Activated CD4-positive, alpha-beta T cell treated with anti-CD3 and anti-CD28 coated beads for 36 hours (primary cell): ENCODE measurements around the gene TNS4. TPM values are rescaled to one million over a fixed set of nuclear protein-coding genes. Genes with fewer than 3 reads are reported as not detected.
A peak's percentile ranks its signal among the peaks of the same experiment; 100 is the strongest.

Experiments
- ATAC-seq: fragments of 200-7000 bp; cut with Tn5 transposase; one replicate; pipeline ENCODE4 v1.10.0; 2021; ENCODE audit warnings: mild to moderate bottlenecking, moderate library complexity
- CTCF ChIA-PET: fragments of 350-600 bp; sonication (Branson Sonifier 250); formaldehyde crosslinking; loops from one replicate; lab custom pipeline; 2021; ENCODE audit warnings: antibody characterized with exemption; lab: Charles Lee
- POLR2A ChIA-PET: fragments of 350-600 bp; sonication (Branson Sonifier 250); formaldehyde crosslinking; loops from one replicate; lab custom pipeline; 2021; ENCODE audit warnings: antibody characterized with exemption, inconsistent platforms; lab: Charles Lee
- DNase-seq: peaks from one replicate; pipeline ENCODE4 v3.0.0-alpha.2; 2020
- H3K27ac Mint-ChIP-seq: one replicate; pipeline ENCODE4 v1.8.0; 2021; ENCODE audit warnings: mixed read lengths
- H3K27me3 Mint-ChIP-seq: one replicate; pipeline ENCODE4 v1.8.0; 2021; ENCODE audit warnings: mixed read lengths
- H3K36me3 Mint-ChIP-seq: one replicate; pipeline ENCODE4 v1.8.0; 2021; ENCODE audit warnings: low read depth, mixed read lengths
- H3K4me1 Mint-ChIP-seq: one replicate; pipeline ENCODE4 v1.8.0; 2021; ENCODE audit warnings: mixed read lengths
- H3K4me3 Mint-ChIP-seq: one replicate; pipeline ENCODE4 v1.8.0; 2021; ENCODE audit warnings: mild to moderate bottlenecking, moderate library complexity, mixed read lengths
- H3K9me3 Mint-ChIP-seq: one replicate; pipeline ENCODE4 v1.8.0; 2021; ENCODE audit warnings: low read depth, mixed read lengths
- intact Hi-C, 2 experiments: fragments of 100-400 bp; cut with DNase I in 1 of 2; cut with micrococcal nuclease in 1 of 2; formaldehyde crosslinking; loops; one replicate each; pipeline versions ENCODE4 v1.14.2 to v1.15.1; 2022 to 2024; cut with DNase I, micrococcal nuclease
- total RNA-seq, 2 experiments: library from RNA; stranded (reverse); gene quantifications; one replicate each; pipeline ENCODE4 v1.2.3, GENCODE V29; 2021

TNS4 gene
- total RNA-seq, 2 experiments from 2014 or later = 10.8 to 12.8 TPM

DNA sequence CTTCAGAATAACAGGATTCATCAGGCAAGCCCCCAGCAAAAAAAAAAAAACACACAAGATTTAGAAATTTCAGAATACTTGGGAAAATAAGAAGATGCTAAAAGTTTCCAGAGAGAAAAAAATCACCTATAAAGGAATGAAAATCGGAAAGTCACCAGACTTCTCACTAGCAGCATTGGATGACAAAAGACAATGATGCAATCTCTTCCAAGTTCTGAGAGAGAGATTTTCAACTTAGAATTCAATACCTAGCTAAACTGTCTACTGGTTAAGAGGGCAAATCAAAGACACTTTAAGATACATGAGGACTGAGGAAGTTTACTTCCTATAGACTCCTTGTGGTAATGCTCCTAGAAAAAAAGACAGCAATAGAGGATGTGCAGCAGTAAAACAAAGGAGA, 23.9 kb upstream of the TNS4 start:
- ChIA-PET POLR2A (no interaction called here), CTCF (interaction anchor here (0.6 to 3.0 kb wide), 5 partner anchors 8 to 1863 kb away, joined by 3 to 10 read pairs (median 3); no protein-coding TSS in a partner anchor)
- peaks cover 20% of the 10 kb centered on the region for H3K9me3 Mint-ChIP-seq
- peaks cover 45% of the 10 kb centered on the region for H3K4me1 Mint-ChIP-seq
- H3K4me3 Mint-ChIP-seq = no peak overlapping the region
- ATAC-seq = no peak
- H3K27ac Mint-ChIP-seq = no peak overlapping the region
- intact Hi-C loops = no loop called here
- H3K36me3 Mint-ChIP-seq = peaks cover 51% of the 10 kb centered on the region
- DNase-seq = no peak
- no peaks in the 10 kb centered on the region for H3K27me3 Mint-ChIP-seq

DNA sequence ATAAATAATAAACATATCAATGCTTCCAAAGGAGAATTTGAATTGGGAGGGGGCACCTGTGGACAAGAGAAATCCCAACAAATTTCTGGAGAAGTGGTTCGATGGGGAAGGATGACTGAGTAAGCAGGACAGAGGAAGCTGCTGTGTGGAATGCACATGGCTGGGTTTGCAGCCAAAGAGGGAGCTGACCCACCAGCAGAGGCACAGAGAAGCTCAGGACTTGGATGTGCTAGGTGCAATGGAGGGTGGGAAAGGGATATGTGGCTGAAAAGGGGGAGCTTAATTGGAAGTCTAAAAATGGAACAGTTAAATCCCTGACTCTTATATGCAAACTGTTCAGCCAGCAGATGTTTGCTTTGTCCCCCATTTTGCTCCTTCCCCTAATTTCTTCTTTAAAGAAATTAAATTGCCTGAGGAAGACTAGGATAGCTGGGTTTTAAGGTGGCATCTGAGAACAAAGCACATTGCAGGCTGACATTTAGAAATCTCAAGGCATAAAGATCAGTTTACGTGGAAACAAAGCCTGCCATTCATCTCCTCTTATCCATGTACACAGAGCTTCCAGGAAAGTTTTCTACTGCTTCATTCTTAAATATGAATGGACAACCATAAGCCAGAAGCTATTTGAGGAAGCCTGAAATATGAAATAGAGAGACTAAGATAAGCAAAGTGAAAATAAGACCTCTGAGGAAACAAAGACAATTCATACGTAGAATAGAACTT, 23.0 kb upstream of the TNS4 start:
- CTCF ChIA-PET = interaction anchor here (0.6 to 3.0 kb wide), 5 partner anchors 8 to 305 kb away, joined by 3 to 10 read pairs (median 3); no protein-coding TSS in a partner anchor
- H3K27me3 Mint-ChIP-seq = no peaks in the 10 kb centered on the region
- no peak overlapping the region for H3K4me3 Mint-ChIP-seq
- DNase-seq (peak; percentile 2), ATAC-seq (no peak)
- H3K9me3 Mint-ChIP-seq = peaks cover 20% of the 10 kb centered on the region
- peaks cover 51% of the 10 kb centered on the region for H3K36me3 Mint-ChIP-seq
- peaks cover 36% of the 10 kb centered on the region for H3K4me1 Mint-ChIP-seq
- intact Hi-C loops = no loop called here
- POLR2A ChIA-PET = no interaction called here
- H3K27ac Mint-ChIP-seq = no peak overlapping the region

DNA sequence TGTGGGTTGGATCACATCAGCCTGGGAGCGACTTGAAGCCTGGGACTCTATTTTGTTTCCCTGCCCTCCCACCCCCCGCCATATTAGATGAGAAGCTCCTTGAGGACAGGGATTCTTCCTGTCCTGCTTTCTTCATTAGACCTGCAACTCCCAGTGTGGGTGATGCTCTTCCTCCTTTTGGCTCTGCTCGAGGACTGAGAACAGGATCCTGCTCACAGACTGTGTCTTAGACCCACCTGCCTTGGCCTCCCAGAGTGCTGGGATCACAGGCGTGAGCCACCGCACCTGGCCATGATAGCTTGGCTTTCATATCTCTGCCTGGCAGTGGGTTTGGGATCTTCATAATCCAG, 21.5 kb upstream of the TNS4 start:
- no peak for DNase-seq
- ATAC-seq = no peak
- H3K9me3 Mint-ChIP-seq = peaks cover 20% of the 10 kb centered on the region
- intact Hi-C loops = no loop called here
- no peak overlapping the region for H3K4me3 Mint-ChIP-seq
- peaks cover 55% of the 10 kb centered on the region for H3K36me3 Mint-ChIP-seq
- CTCF ChIA-PET = interaction anchor here (0.5 to 3.0 kb wide), 4 partner anchors 10 to 374 kb away, joined by 3 to 10 read pairs (median 4); no protein-coding TSS in a partner anchor
- POLR2A ChIA-PET = no interaction called here
- no peak overlapping the region for H3K27ac Mint-ChIP-seq
- peaks cover 39% of the 10 kb centered on the region for H3K4me1 Mint-ChIP-seq
- H3K27me3 Mint-ChIP-seq = no peaks in the 10 kb centered on the region

DNA sequence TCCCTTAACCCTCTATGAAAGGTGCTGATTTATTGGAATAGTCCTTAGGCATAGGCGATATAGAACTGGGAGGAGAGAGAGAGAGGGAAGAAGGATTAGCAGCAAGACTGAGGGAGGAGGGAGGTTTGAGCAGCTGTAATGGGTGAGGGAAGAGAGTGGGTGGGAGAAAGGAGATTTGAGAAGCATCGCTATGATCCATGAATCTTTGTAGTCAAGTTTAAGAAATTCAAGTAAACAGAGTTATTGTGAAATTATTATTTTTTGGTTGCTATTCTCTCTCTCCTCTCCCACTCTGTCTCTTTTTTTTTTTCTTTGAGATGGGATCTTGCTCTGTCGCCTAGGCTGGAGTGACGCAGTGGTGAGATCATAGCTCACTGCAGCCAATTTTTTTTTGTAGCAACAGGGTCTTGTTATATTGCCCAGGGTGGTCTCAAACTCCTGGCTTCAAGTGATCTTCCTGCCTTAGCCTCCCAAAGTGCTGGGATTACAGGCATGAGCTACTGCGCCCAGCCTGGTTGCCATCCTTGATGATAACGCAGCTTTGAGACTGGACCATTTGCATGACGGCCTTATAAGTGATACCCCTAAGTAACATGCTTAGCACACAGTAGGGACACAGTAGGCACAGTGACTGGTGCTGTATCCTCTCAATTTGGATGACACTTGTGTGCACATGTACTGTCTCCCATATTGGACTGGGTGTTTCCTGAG, 21.0 kb upstream of the TNS4 start:
- ChIA-PET POLR2A (no interaction called here), CTCF (interaction anchor here (0.5 to 3.0 kb wide), 3 partner anchors 10 to 373 kb away, joined by 3 to 10 read pairs (median 4); no protein-coding TSS in a partner anchor)
- Mint-ChIP-seq H3K4me1 (peaks cover 41% of the 10 kb centered on the region), H3K27ac (no peak overlapping the region), H3K9me3 (peaks cover 20% of the 10 kb centered on the region), H3K27me3 (no peaks in the 10 kb centered on the region), H3K36me3 (peaks cover 56% of the 10 kb centered on the region), H3K4me3 (no peak overlapping the region)
- ATAC-seq (no peak), DNase-seq (peak; percentile 1)
- intact Hi-C loops = no loop called here

DNA sequence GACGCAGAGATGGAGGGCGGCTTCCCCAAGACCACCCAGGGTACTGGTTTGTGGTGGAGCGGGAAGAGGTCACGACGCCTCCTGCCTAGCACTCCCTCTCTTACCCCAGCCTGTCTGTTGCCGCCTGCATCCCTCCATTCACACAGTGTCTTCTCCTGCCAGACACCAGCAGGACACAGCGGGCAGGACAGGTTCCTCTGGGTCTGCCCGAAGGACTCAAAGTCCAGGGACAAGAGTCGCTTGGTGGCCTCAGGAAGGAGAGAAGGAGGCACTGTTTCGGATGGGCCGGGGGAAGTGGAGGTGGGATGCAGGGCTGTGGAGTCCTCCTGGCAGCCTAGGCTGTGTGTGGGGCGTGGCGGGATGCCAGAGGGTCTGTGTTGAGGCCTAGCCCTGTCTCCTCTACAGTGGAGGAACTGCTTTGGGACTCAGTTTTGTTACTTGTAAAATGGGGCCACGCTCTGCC, 19.6 kb upstream of the TNS4 start:
- peaks cover 20% of the 10 kb centered on the region for H3K9me3 Mint-ChIP-seq
- ChIA-PET CTCF (interaction anchor here (1.4 to 5.2 kb wide), 3 partner anchors 8 to 16 kb away, joined by 4 to 35 read pairs (median 4); no protein-coding TSS in a partner anchor), POLR2A (no interaction called here)
- H3K4me1 Mint-ChIP-seq = peaks cover 55% of the 10 kb centered on the region
- intact Hi-C loops = no loop called here
- peaks cover 53% of the 10 kb centered on the region for H3K36me3 Mint-ChIP-seq
- H3K27ac Mint-ChIP-seq = no peak overlapping the region
- H3K4me3 Mint-ChIP-seq = no peak overlapping the region
- H3K27me3 Mint-ChIP-seq = no peaks in the 10 kb centered on the region
- ATAC-seq = no peak
- peak; percentile 4 for DNase-seq

DNA sequence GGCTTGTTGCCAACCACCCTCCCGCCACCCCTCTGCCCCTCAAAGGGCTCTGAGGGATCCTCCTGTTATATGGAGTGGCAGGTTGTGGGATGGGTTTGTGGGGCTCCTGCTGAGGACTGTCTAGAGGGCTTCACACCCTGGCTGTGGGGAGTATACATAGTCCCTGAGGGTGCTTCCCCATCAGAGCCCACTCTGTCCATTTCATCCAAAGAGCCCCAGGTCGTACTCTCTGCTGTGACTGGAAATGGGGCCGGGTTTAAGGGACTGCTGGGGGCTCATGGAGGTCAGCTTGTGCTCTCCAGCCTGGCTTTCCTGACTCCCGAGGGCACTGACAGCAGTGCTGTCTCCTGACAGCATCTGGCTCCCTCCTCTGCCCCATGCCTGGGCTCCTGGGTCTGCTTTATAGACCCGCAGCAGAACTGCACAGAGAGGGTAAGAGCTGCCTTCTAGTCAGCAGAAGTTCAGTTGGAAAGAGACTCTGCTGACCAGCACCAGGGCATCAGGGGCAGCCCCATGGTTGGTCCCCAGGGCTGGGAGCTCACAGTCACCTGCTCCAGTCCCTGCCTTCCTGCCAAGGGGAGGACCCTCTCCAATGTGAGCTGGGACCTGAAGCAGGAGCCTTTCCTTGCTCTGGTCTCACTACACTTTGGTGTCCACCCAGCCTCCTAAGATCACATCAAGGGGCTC, 17.8 kb upstream of the TNS4 start:
- Mint-ChIP-seq H3K4me1 (peaks cover 64% of the 10 kb centered on the region), H3K36me3 (peaks cover 38% of the 10 kb centered on the region), H3K9me3 (peaks cover 4% of the 10 kb centered on the region), H3K27ac (peak overlapping the region; percentile 45), H3K27me3 (no peaks in the 10 kb centered on the region), H3K4me3 (peak overlapping the region; percentile 76)
- intact Hi-C loops = no loop called here
- ChIA-PET CTCF (interaction anchor here (0.5 to 5.2 kb wide), 3 partner anchors 10 to 174 kb away, joined by 3 to 35 read pairs (median 4); no protein-coding TSS in a partner anchor), POLR2A (no interaction called here)
- ATAC-seq = no peak
- peak; percentile 5 for DNase-seq

DNA sequence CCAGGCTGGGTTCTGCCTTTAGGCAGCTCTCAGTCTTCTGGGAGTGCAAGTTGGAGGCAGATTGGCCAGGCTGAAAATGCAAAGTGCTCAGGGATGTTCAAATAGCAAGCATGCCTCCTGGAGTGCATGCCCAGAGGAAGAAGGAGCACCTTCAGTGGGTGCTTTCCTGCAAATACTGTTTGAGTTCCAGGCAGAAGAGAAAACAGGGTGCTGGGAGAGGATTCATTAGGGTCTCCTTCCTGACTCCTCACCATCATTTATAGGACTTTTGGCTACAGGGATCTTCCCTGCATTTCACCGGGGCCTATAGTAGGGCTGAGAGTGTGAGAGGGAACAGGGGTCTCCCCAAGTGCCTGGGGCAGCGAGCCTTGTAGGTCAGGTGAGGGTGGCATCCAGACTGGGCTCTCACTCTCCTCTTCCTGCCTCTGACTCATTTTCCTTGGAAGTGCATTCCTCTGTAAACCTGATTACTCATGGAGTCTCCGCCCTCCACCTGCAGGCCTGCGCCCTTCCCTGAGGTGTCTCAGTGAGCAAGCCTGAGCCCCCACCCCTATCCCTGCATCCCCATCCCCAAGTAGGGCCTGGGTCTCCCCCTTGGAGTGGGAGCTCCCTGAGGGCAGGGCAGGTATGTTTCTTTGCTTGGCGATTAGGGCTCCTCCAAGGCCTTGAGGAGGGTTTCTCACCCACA, 17.1 kb upstream of the TNS4 start:
- Mint-ChIP-seq H3K9me3 (no peaks in the 10 kb centered on the region), H3K4me3 (peak overlapping the region; percentile 76), H3K4me1 (peaks cover 64% of the 10 kb centered on the region), H3K27me3 (peaks cover 2% of the 10 kb centered on the region), H3K27ac (peak overlapping the region; percentile 58), H3K36me3 (peaks cover 32% of the 10 kb centered on the region)
- CTCF ChIA-PET = interaction anchor here (0.6 to 5.2 kb wide), 3 partner anchors 15 to 238 kb away, joined by 3 to 35 read pairs (median 4); no protein-coding TSS in a partner anchor
- peak; percentile 14 for DNase-seq
- POLR2A ChIA-PET = no interaction called here
- no peak for ATAC-seq
- intact Hi-C loops = no loop called here

DNA sequence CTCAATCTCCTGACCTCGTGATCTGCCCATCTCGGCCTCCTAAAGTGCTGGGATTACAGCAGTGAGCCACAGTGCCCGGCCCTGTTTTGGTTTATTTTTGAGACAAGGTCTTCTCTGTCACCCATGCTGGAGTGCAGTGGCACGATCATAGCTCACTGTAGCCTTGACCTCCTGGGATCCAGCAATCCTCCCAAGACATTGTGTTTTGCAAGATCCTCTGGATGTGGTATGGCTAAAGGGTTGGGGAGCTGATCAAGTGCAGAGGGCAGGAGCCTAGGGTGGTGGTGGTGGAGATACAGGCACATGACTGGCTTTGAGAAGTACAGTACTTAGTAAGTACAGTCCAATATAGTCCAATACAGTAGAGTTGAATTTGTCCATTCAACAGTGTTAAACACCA, 16.6 kb upstream of the TNS4 start:
- Mint-ChIP-seq H3K4me3 (peak overlapping the region; percentile 76), H3K27ac (peak overlapping the region; percentile 58), H3K27me3 (peaks cover 2% of the 10 kb centered on the region), H3K4me1 (peaks cover 64% of the 10 kb centered on the region), H3K36me3 (peaks cover 27% of the 10 kb centered on the region), H3K9me3 (no peaks in the 10 kb centered on the region)
- ChIA-PET CTCF (interaction anchor here (0.6 to 5.2 kb wide), 6 partner anchors 10 to 238 kb away, joined by 3 to 35 read pairs (median 4); no protein-coding TSS in a partner anchor), POLR2A (interaction anchor here (1.2 kb wide), 1 partner anchor 14 kb away, joined by 4 read pairs; no protein-coding TSS in a partner anchor)
- intact Hi-C loops = loop anchor here in 1 of 2 experiments (2.0 kb wide), 1 partner anchor 13 kb away; no protein-coding TSS in a partner anchor
- peak; percentile 9 for DNase-seq
- ATAC-seq = no peak

DNA sequence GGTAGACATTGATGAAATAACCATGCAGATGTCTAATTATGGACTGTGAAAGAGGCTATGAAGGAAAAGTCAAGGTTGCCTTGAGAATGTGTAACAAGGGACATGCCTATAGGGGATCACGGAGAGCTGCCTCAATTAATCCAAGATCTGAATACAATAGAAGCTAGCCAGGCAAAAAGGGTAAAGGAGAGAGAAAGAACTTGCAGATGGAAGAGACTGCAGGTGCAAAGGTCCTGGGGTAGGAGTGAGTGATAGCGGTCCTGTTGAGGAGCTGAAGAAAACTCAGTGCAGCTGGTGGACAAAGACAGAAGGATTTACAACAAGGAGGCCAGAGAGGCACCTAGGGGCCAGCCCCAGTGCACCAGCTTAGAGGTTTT, 15.9 kb upstream of the TNS4 start:
- H3K27ac Mint-ChIP-seq = peak overlapping the region; percentile 73
- H3K4me1 Mint-ChIP-seq = peaks cover 62% of the 10 kb centered on the region
- ChIA-PET POLR2A (interaction anchor here (1.2 kb wide), 1 partner anchor 15 kb away, joined by 4 read pairs; no protein-coding TSS in a partner anchor), CTCF (interaction anchor here (0.7 to 5.2 kb wide), 8 partner anchors 10 to 61 kb away, joined by 3 to 35 read pairs (median 4); no protein-coding TSS in a partner anchor)
- H3K36me3 Mint-ChIP-seq = peaks cover 25% of the 10 kb centered on the region
- H3K27me3 Mint-ChIP-seq = peaks cover 2% of the 10 kb centered on the region
- intact Hi-C loops = loop anchor here in 1 of 2 experiments (2.0 kb wide), 1 partner anchor 14 kb away; no protein-coding TSS in a partner anchor
- H3K9me3 Mint-ChIP-seq = no peaks in the 10 kb centered on the region
- ATAC-seq (no peak), DNase-seq (peak; percentile 22)
- peak overlapping the region; percentile 76 for H3K4me3 Mint-ChIP-seq

DNA sequence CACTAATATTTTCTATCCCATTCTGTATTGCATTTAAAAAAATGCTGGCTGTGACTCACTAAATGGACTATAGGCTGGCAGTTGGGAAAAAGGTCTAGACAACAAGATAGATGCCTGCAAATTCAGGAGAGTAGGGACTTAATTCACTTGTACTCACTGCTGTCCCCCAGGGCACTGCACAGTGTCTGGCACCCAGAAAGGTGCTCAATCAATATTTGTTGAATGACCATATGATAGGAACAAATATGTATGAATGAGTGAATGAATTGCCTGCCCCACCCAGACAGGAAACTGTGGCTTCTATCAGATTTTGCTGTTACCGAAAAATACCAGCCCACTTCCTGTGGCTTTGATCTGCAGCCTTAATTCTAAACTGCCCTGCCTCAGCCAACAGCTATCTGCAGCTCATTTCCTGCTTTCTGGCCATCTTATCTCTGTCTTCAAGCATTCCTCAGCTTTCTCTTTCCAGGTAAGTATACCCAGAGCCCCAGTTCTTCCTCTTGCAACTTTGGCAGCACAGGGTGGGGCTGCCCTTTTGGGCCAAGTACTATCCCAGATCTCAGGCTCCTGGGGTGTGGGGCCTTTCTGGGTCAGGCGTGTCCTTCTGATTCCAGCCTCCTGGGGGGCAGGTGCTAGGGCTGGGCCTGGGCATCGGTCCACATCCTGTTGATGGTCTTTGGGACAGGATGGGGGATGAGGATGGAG, 15.3 kb upstream of the TNS4 start:
- peaks cover 2% of the 10 kb centered on the region for H3K27me3 Mint-ChIP-seq
- peaks cover 19% of the 10 kb centered on the region for H3K36me3 Mint-ChIP-seq
- H3K4me1 Mint-ChIP-seq = peaks cover 57% of the 10 kb centered on the region
- no peaks in the 10 kb centered on the region for H3K9me3 Mint-ChIP-seq
- ChIA-PET POLR2A (interaction anchor here (0.7 to 1.2 kb wide), 2 partner anchors 15 to 16 kb away, joined by 4 to 7 read pairs; no protein-coding TSS in a partner anchor), CTCF (interaction anchor here (0.7 to 5.2 kb wide), 6 partner anchors 11 to 61 kb away, joined by 3 to 35 read pairs (median 4); no protein-coding TSS in a partner anchor)
- DNase-seq (peak; percentile 77), ATAC-seq (peak; percentile 76)
- peak overlapping the region; percentile 76 for H3K4me3 Mint-ChIP-seq
- H3K27ac Mint-ChIP-seq = peak overlapping the region; percentile 73
- intact Hi-C loops = loop anchor here (1.0 to 2.0 kb wide), 5 partner anchors 14 to 44 kb away; no protein-coding TSS in a partner anchor
